GM12878 (cell line): Measurements from ENCODE around the gene PTPRN2. TPM values are rescaled to one million over a fixed set of nuclear protein-coding genes. Genes with fewer than 3 reads are reported as not detected.

Experiments
- ATF7 ChIP-seq: fragments of 450-650 bp; IDR thresholded peaks from 2 replicates; pipeline ENCODE4 v1.6.1; 2016; ENCODE audit warnings: low read depth, mild to moderate bottlenecking
- CHD2 ChIP-seq: IDR thresholded peaks from 2 replicates; pipeline ENCODE4 v1.6.1; 2011; ENCODE audit warnings: low read depth, low read length, improper control_type of control experiment, borderline replicate concordance
- E2F8 ChIP-seq: fragments of 450-650 bp; IDR thresholded peaks from 2 replicates; pipeline ENCODE4 v1.6.1; 2018; ENCODE audit warnings: mild to moderate bottlenecking, low read depth, moderate library complexity; ENCODE audit not compliant: partially characterized antibody
- ETV6 ChIP-seq, 2 experiments: fragments of 450-650 bp in 1 of 2; IDR thresholded peaks in 1 of 2; conservative IDR thresholded peaks in 1 of 2; 2 replicates each; pipeline ENCODE4 v1.6.1; 2014; ENCODE audit warnings: antibody characterized with exemption in 1 of 2, borderline replicate concordance in 1 of 2, low read depth in 1 of 2, mild to moderate bottlenecking in 1 of 2, moderate library complexity in 1 of 2
- NR2C1 ChIP-seq: fragments of 450-650 bp; IDR thresholded peaks from 2 replicates; pipeline ENCODE4 v1.6.1; 2017; ENCODE audit warnings: antibody characterized with exemption, mild to moderate bottlenecking, moderate library complexity
- PBX3 ChIP-seq: IDR thresholded peaks from 2 replicates; pipeline ENCODE4 v1.6.1; 2011; ENCODE audit warnings: mild to moderate bottlenecking, low read depth, low read length, moderate library complexity; ENCODE audit not compliant: insufficient replicate concordance
- polyA plus RNA-seq, 11 experiments: library from polyadenylated mRNA; depleted of rRNA in 4 of 11; unstranded in 6 of 11; stranded (reverse) in 5 of 11; fragments of >200 nt; fragmentation: Nextera tagmentation in 4 of 11; fragmentation: Illumina TruSeq in 1 of 11; extraction: Ambion mirVana in 4 of 11; extraction: Trizol in 1 of 11; gene quantifications; 1 replicate in 1 of 11; 2 replicates in 10 of 11; pipeline versions ENCODE4 v1.2.1 to v1.2.3, GENCODE V29; 2011 to 2016; ENCODE audit warnings: inconsistent platforms in 2 of 11, missing spikeins in 2 of 11, low read depth in 1 of 11
- total RNA-seq, 4 experiments: library from RNA; depleted of rRNA in 3 of 4; stranded (reverse); fragments of >200 nt in 3 of 4; fragmentation: Illumina TruSeq in 1 of 4; extraction: Trizol in 1 of 4; gene quantifications; 2 replicates each; pipeline versions ENCODE4 v1.2.1 to v1.2.3, GENCODE V29; 2013 to 2021

PTPRN2 gene
- total and polyA plus RNA-seq, 10 of the 15 experiments (the other 5 are each of a cell fraction or from before 2014, with no cell fraction given): 5.4 TPM; not detected in 9

- TF ChIP-seq NR2C1 (no peak), E2F8 (no peak), ETV6 (conservative IDR thresholded peaks at IDR 0.05 in 1 of 2, IDR thresholded peaks at IDR 0.05 in 1 of 2; ENCODE audit: borderline replicate concordance in 1 of 2, low read depth in 1 of 2) (no peak), ATF7 (no peak), PBX3 (no peak), CHD2 (no peak)
Measured at GRCh38 chr7:157691586-157692459, 895.8 kb downstream of the PTPRN2 start (continued).
